Subcutaneous adipose tissue (tissue), 4 donors: ENCODE data around the gene PITPNC1. TPM values are rescaled to one million over a fixed set of nuclear protein-coding genes. Genes with fewer than 3 reads are reported as not detected.

ENCODE experiments used
- total RNA-seq, 4 donors: library from RNA; depleted of rRNA; stranded (reverse); fragments of >200 nt; gene quantifications; one replicate each; pipeline ENCODE4 v1.1.0, GENCODE V29; 2016
- TF ChIP-seq, protein P1 (sequence below): fragments of 450-650 bp; IDR thresholded peaks from one replicate; pipeline ENCODE4 v1.5.1; 2016; ENCODE audit warnings: low read depth, mild to moderate bottlenecking, control low read depth, antibody characterized with exemption, moderate library complexity

The PITPNC1 gene
- total RNA-seq, 4 donors from 2014 or later: 12.1 to 26.8 (median 18.2) TPM

DNA sequence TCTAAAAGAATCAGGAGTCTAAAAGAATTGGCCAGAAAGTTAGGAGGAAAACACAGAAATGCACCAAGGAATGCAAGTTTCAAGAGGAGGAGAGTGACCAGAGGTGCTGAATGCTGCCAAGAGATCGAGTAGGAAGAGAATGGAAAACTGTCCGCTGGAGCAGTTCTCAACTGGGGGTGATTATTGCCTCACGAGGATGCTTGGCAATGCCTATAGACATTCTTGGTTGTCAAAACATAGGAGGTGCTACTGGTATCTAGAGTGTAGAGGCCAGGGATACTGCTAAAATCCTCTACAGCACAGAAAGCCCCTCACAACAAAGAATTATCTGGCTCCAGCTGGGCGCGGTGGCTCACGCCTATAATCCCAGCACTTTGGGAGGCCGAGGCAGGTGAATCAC, 258.6 kb downstream of the PITPNC1 start:
- TF ChIP-seq, protein P1, sequence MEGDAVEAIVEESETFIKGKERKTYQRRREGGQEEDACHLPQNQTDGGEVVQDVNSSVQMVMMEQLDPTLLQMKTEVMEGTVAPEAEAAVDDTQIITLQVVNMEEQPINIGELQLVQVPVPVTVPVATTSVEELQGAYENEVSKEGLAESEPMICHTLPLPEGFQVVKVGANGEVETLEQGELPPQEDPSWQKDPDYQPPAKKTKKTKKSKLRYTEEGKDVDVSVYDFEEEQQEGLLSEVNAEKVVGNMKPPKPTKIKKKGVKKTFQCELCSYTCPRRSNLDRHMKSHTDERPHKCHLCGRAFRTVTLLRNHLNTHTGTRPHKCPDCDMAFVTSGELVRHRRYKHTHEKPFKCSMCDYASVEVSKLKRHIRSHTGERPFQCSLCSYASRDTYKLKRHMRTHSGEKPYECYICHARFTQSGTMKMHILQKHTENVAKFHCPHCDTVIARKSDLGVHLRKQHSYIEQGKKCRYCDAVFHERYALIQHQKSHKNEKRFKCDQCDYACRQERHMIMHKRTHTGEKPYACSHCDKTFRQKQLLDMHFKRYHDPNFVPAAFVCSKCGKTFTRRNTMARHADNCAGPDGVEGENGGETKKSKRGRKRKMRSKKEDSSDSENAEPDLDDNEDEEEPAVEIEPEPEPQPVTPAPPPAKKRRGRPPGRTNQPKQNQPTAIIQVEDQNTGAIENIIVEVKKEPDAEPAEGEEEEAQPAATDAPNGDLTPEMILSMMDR: no peak

DNA sequence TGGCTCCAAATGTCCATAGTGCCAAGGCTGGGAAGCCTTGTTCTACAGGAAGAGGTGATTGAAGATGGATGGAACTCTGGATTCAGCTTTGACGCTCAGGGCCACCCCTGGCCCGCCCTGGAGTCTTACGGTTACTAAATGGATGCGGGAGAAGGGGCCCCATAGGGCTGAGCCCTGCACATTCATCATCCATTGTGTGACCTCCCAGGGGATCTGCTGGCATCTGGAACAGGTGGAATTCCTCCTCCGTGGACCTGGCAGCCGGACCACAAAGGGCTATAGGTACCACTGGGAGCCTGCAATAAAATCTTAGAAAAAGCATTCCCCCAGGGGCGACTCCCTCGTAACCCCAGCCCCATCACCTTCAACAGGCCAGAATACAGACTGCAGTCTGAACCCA, 259.2 kb downstream of the PITPNC1 start:
- TF ChIP-seq, protein P1: no peak

DNA sequence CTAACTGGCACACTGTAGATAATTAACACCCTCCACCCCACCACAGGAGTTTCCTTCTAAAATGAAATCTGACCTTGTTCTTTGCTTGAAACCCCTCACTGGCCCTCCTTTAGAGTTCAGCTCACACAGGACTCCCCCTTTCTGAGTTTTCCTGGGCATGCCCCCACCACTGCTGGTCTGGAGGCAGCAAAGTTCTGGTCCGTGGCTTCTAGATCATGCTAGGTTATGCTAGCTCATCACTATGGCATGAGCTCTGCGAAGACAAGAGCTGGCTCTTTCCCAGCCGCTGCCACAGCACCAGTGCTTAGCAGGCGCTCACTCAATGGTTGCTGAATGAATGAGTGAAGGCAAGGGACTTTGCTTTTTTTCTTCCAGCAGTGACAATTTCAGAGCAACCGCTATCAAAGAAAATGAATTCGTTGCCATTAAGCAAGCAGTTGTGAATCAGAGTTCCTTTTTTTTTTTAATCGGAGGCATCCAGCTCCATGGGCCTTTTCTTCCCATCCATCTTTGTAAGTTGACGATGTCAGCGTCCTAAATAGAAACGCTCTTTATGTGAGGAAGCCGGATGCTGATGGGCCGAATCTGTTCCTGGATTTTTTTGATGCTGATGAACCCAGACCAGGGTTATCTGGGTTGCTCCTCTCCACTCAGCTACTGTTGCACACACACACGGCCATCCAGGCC, 259.9 kb downstream of the PITPNC1 start:
- TF ChIP-seq, protein P1: no peak

DNA sequence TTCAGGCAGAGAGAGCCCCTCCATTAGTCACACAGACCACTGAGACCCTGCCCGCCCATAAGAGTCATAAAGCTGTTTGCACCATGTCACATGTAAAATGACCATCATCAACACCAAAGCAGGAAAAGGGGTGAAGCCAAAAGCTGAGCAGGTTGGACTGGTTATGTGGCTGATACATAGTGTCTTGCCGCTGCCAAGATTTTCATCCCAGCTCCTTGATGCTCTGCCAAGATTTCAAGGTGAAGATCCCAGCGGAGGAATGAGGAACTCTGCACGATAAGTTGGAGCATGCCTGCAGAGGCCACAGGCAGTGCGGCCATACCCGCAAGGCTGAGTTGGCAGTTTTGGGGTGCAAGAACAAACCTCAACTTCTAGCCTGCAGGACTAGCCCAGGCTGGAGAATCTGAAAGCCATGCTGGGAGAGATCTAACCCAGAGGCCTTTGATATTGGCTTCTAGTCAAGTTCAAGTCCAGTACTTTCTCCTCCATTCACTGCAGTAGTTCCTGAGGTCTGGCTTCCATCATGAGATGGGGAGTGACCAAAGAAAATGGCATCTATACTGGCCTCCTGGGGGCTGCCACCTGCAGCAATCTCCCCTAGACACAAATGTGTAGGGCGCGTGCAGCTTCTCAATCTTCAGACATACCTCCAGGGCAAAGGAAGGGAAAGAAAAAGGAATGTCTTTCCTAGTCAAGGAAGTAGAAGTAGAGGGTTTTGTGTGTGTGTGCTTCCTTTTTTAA, 261.0 kb downstream of the PITPNC1 start:
- TF ChIP-seq, protein P1: no peak

DNA sequence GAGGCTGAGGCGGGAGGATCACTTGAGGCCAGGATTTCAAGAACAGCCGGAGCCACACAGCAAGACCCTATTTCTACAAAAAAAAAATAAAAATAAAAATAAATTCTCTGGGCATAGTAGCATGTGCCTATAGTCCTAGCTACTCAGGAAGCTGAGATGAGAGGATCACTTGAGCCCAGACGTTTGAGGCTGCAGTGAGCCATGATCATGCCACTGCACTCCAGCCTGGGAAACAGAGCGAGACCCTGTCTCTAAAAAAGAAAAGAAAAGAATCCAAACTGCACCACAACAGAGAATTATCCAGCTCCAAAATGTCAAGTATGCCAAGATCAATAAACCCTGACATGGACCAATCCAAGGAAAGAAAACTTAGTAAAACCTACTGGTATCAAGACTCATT, 261.8 kb downstream of the PITPNC1 start:
- TF ChIP-seq, protein P1: no peak

DNA sequence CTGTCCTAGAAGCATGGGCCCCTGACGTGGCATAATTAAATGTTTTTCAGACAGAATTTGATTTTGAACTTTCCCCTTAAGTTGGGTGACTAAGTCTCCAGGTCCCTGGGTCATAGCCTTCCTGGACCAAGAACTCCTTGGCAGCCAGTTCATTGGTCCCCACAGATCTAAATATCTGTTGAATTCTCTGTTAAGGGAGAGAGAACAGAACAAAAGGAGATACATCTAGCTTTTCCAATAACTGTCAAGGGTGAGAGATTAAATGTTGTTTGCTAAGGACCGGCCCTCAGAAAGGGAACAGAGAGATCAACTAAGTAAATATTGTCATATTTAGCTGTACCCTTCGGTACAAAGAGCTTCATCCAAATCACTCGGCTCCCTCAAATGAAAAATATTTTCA, 262.5 kb downstream of the PITPNC1 start:
- TF ChIP-seq, protein P1: no peak

DNA sequence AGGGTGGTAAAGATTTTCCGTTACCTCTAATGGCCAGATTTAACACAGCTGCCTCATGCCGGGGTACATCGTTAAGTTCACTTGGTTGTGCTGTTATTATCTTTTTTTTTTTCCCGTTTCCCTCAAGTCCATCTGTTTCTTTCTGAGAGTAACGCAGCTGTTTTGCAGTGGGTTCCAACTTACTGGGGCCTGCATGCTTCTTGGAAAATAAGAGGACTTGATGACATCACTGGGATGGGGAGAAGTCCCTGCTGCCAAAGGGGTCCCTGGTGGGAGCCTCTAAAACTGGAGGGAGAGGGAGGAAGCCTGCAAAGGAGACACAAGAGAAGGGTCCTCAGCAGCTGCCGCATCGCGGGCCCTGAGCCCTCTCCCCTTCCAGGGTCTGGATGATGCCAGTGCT, 262.9 kb downstream of the PITPNC1 start:
- TF ChIP-seq, protein P1: no peak
